NCI-H446 treated with DMSO at 0.1 percent for 48 hours (cell line): ENCODE data around the gene DNAJC7.
"Not testable (repeated sequence)": the region's sequence is repeated elsewhere in the genome, so short reads cannot be mapped to it uniquely, and the experiment has no call there.

Experiments
- DNase-seq: peaks from one replicate; lab custom pipeline; 2025; lab: John Stamatoyannopoulos, UW

Gene DNAJC7

DNA sequence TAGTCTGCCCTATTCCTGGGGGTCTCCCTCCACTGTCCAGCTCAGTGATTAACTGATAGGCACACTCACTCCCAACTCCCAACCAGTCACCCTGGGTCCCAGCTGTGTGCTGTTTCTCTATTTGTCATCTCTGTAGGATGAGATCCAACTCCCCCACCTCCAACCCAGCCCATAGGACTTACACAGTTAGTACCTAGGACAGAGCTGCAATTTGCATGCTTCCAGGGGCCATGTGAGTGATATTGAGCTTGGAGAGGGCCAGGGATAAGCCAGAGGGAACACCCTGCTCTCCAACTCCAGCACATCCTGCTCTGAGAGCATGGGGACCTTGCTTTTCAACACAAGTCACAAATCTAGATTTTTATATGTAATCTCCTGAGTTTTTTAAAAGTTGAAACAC is 24.4 kb upstream of the DNAJC7 start:
- no peak for DNase-seq

DNA sequence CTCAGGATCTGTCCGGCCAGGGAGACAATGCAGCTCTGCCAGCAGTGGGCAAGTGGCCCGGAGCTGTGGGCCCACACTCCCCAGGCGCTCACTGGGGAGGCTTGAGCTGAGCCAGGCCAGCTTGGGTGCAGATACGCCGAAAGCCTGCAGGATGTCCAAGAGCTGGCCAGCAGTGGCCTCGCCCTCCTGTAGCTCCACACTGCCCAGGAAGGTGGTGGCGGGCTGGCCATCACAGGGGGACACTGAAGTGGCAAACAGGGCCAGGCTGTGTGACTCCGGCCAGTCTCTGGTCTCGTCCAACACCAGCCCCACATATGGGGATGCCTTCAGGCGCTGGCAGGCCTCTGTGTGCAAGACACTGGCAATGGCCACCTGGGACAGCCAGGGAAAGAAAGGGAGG is 23.6 kb upstream of the DNAJC7 start:
- DNase-seq: no peak

DNA sequence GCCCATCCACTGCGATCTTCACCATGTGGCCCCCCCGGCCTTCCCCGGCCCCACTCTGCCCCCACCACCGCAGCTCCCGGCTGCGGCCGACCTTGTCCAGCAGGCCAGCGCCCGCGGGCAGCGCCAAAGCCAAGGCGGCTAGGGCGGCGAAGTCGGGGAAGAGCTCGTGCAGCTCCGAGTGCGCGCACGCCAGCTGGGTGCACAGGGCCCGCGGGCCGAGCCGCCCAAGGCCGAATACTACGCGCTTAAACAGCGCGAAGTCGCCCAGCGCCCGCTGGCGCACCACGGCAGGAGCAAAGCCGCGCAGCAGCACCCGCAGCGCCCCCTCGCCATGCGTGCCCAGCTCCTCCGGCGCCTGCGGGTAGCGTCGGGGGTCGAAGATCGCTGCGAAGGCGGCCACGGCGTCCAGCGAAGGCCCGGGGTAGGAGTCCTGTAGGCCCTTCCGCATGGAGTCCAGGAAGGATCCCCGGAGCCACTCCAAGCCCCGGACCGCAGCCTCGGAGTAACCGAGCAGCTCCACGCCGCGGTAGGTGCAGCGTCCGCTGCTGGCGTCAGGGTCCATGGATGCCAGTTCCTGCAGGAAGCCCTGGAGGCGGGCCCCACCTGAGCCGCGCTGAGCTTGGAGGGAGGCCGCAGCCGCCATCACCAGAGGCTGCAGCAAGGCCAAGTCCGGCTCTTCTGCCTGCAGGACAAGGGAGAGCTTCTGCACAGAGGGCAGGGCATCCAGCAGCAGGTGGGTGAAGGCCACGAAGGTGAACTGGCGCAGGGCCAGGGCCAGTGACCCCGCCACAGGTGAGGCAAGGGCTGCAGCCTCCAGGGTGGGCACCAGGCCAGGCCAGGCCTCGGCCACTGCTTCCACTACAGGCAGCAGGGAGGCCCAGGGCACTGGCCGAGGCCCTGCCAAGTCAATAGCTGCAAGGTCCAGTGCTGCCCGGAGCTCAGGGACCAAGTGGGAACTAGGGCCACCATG is 22.8 kb upstream of the DNAJC7 start:
- no peak for DNase-seq

DNA sequence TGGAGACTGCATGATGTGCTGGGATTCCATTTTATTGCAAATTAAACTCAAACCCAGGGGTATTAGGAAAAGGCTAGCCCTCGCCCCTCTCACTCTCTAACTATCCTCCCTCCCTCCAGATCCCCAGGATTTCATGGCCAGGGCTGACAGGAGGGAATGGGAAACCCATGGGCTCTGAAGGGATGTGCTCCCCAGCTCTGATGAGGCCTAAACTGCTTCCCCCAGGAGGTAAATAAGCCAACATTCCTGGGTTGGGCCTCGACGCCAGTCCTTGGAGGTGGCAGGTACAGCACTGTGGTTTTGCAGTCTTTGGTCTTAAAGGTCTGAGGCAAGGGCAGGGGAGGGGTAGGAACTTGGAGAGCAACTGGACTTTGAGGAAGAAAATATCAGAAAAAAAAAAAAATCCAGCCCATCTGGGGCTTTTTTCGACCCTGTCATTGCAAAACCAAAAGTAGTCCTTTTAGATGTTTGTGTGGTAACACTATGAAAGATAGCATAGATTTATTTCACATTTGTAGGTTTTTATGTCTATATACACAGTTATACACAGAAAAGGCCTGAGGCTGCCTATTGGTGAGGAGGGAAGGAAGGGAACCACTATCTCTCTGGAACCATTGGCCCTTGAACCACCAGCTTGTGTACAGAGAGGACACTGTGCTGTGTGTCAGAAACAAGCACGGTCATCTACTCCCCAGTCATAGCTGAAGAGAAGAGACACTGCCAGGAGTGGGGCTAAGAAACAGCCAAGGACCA is 21.2 kb upstream of the DNAJC7 start:
- DNase-seq: no peak

DNA sequence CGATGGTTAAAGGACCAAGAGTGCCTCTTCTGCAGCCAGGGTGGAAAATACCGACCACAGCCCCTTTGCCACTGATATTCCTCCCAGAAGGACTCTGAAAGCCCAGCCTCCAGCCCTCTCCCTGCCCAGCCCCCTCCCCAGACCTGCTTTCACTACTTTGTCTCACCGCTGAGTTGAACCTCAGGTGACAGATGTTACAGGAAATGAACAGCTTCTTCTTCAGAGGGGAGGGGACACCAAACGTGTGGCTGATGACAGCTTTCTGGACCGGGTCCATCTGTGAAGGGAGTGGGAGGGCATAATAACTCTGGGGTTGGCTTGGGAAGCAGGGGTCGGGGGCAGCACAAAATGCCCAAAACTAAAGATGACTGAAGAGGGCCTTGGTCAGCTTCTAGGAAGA is 16.8 kb upstream of the DNAJC7 start:
- no peak for DNase-seq

DNA sequence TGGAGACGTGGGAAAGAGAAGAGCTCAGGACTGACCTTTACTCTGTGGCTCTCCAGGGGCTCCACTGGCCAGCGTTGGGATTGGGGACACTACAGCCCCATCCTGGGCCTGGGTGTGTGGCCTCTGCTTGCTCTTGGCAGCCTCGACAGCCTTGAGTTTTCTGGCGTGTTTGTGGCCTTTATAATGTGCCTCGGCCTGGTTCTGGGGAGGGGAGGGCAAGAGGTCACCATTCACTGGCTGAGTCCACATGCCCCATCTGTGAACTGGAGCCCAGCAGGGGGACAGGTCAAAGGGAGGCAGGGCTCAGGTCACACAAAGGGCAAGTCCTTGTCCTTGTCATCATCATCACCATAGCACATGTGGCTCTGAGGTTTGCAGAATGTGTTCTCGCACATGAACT is 14.3 kb upstream of the DNAJC7 start:
- DNase-seq: no peak

DNA sequence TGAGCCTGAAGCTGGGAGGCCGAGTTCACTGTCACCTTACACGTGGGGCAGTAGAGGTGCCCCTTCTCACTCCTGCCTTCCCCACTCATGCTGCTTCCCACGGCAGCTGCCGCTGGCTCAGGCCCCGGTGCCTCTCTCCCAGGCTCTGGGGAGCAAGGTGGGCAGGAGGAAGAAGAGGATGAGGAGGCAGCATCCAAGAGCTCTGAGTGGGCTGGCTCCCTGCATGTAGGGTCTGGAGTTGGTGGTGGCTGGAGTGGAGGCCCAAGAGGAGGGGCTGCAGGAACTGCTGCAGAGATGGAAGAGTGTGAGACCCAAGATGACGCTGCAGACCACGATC is 11.5 kb upstream of the DNAJC7 start:
- no peak for DNase-seq

DNA sequence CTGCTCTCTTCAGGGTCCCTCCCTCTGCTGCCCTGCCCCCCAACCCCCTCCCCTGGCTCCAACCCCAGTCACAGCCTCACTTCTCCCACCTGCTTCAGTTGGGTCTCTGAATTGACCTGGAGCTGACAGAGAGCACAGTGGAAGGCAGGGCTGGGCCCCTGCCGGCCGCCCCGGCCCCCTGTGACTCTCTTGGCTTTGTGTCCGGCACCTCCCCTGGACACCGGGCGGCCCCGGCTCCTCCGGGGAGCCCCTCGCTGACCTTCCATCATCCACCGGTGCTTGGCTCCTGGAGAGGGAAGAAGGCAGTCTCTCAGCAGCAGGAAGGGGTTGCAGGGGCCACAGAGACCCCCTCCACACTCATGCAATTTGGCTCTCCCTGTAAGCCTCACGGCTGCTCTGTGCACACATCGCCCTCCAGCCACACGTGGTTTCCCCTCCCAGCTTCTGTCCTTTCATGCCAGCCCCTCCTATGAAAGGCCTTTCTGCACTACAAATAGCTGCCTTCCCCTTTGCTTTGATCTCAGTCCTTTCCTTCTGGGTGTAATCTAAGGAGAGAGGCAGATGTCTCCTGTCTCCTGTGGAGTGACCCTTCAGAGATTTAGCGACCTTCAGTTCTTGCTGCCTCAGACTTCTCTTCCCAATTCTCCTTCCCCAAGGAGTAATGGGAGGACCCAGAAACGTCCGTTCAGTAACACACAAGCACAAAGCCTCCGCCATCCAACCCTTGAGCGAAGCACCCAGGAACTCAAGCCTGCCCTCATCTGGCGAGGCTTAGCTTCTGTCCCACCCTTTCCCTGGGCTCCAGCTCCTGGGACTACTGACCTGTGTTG is 10.9 kb upstream of the DNAJC7 start:
- DNase-seq: no peak

DNA sequence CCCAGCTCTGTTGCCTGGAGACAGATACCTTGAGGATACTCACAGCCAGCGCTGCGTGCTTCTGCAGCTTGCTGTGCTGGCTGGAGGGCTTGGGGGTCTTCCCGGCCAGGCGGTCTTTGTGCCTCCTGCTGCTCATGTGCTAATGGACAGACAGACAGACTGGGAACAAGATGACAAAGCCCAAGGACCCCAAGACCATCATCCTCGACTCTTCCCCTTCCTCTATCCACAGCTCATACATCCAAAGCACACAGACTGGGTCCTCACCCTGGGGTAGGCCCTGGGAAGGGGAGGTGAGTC is 10.3 kb upstream of the DNAJC7 start:
- DNase-seq: no peak

DNA sequence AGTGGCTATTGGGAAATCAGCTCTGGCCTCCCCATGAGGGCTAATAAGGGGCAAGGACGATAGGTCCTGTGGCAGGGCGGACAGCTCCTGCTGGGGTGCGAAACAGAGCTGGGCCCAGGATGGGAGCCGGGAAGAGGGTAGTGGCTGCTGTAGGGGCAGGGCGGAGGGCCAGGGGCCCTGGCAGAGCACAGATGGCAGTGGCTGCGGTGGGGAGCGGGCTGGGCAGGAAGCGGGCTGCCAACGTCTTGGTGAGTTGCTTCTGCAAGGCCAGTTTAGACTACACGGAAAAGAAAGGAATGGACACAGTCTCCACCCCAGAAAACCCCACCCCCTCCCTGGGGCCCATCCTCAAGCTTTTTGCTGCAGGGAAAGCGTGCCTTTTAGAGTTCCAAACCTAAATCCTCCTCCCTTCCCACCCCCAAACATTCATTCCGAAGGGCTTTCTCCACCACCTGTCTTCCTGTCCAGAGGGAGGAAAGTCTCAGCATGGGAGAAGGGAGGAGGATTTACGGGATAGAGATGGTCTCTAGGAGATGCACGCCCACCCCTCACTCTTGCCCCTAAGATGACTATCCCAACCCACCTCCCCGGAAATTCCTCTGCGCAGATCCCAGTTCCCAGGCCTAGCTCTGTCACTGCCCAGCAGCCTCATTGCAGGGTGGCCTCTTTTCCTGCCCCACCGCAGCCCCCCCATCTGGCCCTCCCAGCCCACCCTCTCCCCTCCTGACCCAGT is 9.8 kb upstream of the DNAJC7 start:
- no peak for DNase-seq

DNA sequence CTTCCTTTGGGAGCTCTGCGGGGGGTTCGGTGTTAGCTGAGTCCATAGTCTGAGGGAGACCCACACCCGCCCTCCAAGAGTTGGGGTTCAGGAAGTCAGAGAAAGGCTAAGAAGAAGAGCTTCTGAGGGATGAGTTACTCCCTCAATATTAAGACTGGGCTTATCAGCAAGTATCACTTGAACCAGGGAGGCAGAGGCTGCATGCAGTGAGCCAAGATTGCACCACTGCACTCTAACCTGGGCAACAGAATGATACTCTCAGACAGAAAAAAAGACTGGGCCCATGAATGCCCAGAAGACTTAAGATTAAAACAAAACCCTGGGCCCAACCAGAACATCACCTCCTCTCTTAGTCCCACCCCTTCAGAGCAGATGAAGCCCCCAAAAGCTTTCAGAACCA is 8.7 kb upstream of the DNAJC7 start:
- no peak for DNase-seq

DNA sequence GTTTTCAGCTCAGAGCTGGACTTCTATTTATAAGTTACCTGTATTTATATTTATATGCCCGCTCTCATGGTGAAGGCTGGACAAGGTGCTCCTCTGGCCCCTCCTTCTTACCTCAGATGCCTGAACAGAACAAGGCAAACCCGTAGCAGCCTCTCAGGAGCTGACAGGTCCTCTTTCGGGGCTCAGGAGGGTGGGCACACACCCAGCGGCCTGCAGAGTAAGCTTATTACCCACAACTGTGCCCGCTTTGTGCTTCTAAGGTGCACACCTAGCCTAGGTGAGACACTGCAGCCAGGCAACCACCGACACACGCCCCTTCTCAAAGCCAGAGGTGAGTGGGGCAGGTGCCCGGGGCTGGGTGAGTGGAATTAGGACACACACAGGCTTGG is 7.9 kb upstream of the DNAJC7 start:
- DNase-seq: no peak

DNA sequence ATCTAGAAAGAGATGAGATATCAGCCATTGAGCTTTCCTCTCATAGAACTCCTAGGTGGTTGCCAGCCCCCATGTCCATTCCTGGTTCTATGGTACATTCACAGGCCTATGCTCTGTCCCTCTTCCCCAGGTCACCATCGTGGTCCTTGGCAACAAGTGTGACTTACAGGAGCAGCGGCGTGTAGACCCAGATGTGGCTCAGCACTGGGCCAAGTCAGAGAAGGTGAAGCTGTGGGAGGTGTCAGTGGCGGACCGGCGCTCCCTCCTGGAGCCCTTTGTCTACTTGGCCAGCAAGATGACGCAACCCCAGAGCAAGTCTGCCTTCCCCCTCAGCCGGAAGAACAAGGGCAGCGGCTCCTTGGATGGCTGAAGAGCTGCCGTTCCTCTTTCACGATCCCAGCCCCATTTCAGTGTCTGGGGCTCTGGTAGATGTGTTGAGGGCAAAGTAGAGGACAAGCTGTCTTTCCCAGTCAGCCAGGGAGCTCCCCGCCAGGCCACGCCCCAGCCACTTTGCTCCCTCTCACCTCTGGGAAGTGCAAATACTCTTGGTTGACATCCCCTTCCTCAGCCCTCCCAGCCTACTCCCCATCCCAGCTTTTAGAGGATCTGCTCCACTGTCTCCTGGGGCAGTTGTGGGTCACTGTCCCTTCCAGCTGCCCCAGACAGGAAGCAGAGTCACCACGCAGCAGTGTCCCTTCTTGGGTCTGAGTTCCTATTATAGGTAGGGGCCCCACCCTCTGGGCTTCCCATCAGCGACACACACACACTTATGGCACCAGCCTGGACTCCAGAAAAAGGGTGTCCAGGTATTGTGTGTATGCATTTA is 6.5 kb upstream of the DNAJC7 start:
- DNase-seq: no peak

DNA sequence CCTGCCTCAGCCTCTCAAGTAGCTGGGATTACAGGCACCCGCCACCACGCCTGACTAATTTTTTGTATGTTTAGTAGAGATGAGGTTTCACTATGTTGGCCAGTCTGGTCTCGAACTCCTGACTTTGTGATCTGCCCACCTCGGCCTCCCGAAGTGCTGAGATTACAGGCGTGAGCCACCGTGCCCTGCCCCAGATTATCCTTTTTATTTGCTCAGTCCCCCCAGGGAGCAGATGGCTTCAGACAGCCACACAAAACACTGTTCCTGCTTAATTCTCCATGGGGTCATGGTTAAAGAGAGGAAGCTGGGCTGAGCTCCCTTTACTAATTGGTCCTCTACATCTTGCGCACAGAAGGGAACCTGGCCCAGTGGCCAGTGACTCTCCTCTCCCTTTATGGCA is 3.6 kb upstream of the DNAJC7 start:
- not testable (repeated sequence) for DNase-seq

DNA sequence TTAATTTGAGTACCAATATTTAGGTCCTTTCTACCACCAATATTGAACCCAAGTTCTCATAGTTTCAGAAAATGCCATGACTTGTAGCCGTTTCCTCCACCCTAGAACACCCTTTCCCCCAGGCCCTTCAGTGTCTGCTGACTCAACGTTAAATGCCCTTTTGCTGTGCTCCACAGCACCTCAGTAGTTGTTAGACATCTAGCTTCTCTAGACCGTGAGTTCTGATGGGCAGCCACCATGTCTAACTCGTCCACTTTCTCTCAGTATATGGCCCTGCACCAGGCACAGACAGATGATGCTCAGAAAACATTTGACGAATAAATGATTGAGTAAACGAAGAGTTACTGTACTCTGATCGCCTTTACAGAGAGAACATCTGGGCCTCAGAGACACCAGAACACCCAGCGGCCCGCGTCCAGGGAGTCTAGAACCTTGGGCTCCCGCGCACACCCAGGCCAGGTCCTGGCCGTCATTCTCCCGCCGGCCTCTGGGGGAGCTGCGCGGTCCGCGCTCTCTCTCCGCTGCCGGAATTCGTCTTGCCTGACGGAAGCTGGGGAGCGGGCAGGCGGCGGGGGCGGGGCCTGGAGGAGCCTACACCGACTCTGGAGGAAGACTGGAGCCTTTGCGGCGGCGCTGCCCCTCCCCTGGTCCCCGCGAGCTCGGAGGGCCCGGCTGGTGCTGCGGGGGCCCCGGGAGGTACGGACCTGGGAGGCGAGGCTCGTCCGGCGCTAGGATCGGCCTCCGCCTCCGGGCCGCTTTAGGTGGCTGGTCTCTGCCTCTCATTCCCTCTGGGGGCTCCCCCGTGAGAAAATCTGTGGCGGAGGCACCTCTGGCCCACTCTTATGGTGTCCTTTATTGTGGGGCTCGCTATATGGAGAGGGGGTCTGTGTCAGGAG is 2.5 kb upstream of the DNAJC7 start, which contains the start of gene NKIRAS2:
NKIRAS2 (plus strand) TSS at position 582 of the 896 bp plus-strand sequence. CDS start 1,488 bp downstream, outside the sequence.
- DNase-seq: peak; percentile 70

DNA sequence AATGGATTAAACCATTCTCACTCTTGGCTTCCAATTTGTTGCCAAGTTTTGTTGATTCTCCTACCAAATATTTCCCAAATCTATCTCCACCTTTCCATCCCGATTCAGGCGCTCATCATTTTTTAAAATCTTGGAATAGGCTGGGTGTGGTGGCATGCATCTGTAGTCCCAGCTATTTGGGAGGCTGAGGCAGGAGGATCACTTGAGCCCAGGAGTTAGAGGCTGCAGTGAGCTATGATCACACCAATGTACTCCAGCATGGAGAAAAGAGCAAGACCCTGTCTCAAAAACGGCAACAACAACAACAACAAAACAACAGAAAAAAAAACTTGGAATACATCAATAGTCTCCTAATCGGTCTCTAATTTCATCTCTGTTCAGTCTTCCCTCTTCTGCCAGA is 1.7 kb upstream of the DNAJC7 start:
- no peak for DNase-seq

DNA sequence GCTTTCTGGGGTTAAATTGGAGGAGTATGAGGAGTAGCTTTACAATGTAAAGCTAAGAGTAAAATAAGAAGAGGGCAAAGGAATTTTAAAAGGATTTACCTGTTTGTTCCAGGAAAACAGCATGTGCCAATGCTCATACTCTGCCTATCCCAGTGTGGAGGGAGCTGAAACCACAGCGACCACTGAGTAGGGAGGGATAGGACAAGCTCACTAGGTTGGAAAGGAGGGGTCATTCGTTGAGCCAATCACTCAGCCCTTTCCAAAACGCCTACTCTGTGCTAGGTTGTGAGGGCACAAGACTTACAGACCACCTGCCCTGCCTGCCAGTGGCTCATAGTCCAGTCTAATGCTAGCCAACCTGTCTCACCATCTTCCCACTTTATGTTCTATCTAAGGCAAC is 1.1 kb upstream of the DNAJC7 start:
- DNase-seq: no peak

DNA sequence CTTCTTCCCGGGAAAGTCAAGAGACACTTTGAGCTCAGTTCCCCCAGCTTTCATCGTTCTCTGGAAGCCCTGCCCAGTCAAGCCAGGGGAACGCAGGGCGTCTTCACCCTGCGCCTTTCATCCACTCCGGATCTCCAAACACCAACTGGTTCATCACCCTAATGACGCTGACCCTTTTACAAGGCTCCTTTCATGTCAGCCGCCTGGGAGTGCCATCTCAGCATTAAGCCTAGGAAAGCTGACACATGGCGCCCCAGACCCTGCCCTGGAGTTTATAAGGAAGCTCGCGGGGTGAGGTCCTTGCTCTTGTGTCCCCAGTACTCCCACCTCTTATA is 594 bp upstream of the DNAJC7 start:
- DNase-seq: no peak

DNA sequence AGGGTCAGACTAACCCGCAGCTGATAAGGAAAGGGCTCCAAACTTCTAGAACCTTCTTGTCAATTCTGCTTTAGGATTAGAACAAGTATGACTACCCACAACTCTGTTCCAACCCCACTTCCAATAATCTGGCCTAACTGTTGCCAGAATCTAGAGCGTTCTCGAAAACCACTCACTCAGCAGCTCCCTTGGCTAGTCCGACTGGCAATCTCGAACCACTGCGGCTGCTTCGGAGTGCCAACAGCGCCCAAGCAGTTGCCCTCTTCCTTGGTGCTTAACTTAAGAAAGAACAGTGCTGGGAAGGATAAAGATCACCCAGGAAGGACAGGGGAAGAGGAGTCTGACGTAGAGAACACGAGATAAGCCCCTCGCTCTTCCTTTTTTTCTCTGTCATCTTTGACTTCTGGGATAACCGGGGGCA is 818 bp downstream of the DNAJC7 start:
- DNase-seq: no peak

DNA sequence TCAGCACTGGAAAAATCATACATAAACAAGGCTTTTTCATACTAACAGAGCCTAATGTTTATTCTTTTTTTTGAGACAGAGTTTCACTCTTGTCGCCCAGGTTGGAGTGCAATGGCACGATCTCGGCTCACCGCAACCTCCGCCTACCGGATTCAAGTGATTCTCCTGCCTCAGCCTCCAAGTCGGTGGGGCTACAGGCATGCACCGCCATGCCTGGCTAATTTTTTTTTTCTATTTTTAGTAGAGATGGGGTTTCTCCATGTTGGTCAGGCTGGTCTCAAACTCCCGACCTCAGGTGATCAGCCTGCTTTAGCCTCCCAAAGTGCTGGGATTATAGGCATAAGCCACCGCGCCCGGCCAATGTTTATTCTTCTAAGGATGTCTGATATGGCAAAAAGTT is 3.5 kb downstream of the DNAJC7 start:
- DNase-seq: not testable (repeated sequence)
